ENCODE measurements around the gene AHNAK2.

AHNAK2 gene

DNA sequence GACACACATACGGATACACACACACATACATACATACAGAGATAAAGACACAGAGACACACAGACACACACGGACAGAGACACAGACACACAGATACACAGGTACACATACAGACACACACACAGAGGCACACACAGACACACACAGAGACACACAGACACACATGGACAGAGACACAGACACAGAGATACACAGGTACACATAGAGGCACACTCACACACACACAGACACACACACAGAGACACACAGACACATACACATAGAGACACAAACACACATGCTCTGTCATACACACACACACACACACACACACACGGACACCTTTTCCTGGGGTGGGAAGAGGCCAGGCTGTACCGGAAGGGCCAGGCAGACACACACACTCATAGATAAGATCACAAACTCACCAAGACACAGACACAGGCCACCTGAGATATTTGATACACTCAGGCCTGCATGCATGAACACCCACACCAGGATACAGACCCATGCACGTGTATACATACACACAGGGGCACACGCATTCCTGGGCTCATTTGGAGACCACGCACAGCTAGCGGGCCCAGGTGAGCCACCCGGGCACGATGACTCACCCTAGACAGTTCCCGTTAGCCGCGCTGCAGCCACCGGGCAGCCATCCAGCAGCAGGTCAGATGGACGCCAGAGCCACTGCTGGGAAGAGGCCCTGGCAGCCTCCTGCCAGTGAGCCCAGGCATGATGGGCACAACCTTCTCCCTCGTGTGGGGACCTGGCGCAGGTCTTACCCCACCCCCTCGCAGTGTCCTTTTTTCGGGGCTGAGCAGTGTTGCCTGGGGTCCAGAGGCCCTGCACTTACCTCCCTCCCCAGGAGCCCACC, 1.8 kb upstream of the AHNAK2 start (continued):
- TF ChIP-seq ZNF660 (tag by site-specific recombination; IDR thresholded peaks at IDR 0.05) = no peak

DNA sequence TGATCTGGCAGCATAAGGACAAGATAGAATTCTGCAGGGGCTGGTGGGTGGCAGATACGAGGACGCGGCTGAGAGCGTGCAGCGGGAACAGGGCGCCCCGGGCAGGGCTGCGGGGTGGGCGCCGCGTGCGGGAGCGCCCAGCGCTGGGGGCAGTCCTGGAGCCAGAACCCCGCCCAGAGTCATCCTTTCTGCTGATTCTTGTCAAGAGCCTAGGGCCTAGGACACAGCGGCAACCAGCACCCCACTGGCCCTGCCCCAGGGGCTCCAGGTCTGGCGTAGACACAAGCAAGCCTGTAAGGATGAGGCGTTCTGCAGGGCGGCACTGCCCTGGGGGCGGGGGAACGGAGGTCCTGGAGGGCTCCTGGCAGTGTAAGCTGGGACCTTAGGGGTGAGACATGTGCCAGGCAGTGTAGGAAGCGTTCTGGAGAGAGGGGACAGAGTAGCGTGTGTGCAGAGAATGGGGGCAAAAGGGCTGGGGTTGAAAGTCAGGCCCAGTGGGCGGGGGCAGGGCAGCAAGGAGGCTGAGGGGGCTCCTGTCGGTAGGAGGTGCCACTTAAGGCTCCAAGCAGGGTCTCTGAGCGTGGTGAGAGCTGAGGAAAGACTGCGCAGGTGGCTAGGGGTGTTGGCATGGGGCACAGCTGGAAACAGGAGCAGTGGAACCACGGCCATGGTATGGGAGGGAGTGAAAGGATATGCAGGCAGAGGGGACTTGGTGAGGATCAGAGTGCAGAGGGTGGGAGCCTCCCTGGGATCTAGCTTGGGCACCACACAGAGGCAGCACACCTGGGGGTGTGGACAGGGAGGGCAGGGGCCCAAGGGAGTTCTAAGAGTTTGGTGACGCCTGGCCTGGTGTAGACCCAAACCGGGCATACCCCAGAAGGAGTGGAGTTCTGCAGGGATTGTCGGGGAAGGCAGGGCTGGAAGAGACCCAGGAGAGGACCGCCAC, 845 bp upstream of the AHNAK2 start:
- Histone ChIP-seq H3K36me3 (ENCODE audit: control insufficient read depth in 2 of 2, insufficient read depth in 1 of 2, low read length in 2 of 2) (no peaks in the 10 kb centered on the region), H3K27ac (ENCODE audit: extremely low read depth, low read depth, low read length) (no peak overlapping the region), H3K4me3 (ENCODE audit: low read depth, low read length) (no peak overlapping the region), H3K4me1 (ENCODE audit: control insufficient read depth, insufficient read depth, low read length) (peaks cover 5% of the 10 kb centered on the region; the same call in 1 of the 2 replicates), H3K9me3 (ENCODE audit: control insufficient read depth, insufficient read depth, low read depth, low read length) (no peaks in the 10 kb centered on the region)
- CTCF ChIA-PET = interaction anchor here (1.0 kb wide), 1 partner anchor 67 kb away, joined by 3 read pairs; no protein-coding TSS in a partner anchor
- POLR2A ChIA-PET = interaction anchor here (0.6 to 1.5 kb wide), 6 partner anchors 10 to 225 kb away, joined by 3 to 7 read pairs (median 4); partner anchors contain the start of gene CDCA4
- TF ChIP-seq GFI1B (tag by site-specific recombination; IDR thresholded peaks at IDR 0.05) = no peak
- TF ChIP-seq ZNF610 (tag by site-specific recombination; IDR thresholded peaks at IDR 0.05; ENCODE audit: borderline replicate concordance) = no peak
- TF ChIP-seq, protein P1, sequence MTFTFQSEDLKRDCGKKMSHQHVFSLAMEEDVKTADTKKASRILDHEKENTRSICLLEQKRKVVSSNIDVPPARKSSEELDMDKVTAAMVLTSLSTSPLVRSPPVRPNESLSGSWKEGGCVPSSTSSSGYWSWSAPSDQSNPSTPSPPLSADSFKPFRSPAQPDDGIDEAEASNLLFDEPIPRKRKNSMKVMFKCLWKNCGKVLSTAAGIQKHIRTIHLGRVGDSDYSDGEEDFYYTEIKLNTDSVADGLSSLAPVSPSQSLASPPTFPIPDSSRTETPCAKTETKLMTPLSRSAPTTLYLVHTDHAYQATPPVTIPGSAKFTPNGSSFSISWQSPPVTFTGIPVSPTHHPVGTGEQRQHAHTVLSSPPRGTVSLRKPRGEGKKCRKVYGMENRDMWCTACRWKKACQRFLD (tag by site-specific recombination; IDR thresholded peaks at IDR 0.05) = no peak
- TF ChIP-seq, protein P2, sequence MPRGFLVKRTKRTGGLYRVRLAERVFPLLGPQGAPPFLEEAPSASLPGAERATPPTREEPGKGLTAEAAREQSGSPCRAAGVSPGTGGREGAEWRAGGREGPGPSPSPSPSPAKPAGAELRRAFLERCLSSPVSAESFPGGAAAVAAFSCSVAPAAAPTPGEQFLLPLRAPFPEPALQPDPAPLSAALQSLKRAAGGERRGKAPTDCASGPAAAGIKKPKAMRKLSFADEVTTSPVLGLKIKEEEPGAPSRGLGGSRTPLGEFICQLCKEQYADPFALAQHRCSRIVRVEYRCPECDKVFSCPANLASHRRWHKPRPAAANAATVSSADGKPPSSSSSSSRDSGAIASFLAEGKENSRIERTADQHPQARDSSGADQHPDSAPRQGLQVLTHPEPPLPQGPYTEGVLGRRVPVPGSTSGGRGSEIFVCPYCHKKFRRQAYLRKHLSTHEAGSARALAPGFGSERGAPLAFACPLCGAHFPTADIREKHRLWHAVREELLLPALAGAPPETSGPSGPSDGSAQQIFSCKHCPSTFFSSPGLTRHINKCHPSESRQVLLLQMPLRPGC (tag by site-specific recombination; IDR thresholded peaks at IDR 0.05) = no peak
- no peak for TF ChIP-seq ZNF292 (tag by site-specific recombination; IDR thresholded peaks at IDR 0.05; ENCODE audit: borderline replicate concordance, low read depth)
- TF ChIP-seq ZNF174 (tag by site-specific recombination; IDR thresholded peaks at IDR 0.05) = no peak
- TF ChIP-seq ZNF391 (tag by site-specific recombination; IDR thresholded peaks at IDR 0.05; ENCODE audit: borderline replicate concordance, low read depth) = no peak
- no peak for TF ChIP-seq ZNF664 (tag by site-specific recombination; IDR thresholded peaks at IDR 0.05)
- no peak for TF ChIP-seq ZNF146 (tag by site-specific recombination; IDR thresholded peaks at IDR 0.05)
- TF ChIP-seq, protein P3, sequence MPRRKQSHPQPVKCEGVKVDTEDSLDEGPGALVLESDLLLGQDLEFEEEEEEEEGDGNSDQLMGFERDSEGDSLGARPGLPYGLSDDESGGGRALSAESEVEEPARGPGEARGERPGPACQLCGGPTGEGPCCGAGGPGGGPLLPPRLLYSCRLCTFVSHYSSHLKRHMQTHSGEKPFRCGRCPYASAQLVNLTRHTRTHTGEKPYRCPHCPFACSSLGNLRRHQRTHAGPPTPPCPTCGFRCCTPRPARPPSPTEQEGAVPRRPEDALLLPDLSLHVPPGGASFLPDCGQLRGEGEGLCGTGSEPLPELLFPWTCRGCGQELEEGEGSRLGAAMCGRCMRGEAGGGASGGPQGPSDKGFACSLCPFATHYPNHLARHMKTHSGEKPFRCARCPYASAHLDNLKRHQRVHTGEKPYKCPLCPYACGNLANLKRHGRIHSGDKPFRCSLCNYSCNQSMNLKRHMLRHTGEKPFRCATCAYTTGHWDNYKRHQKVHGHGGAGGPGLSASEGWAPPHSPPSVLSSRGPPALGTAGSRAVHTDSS (tag by site-specific recombination; IDR thresholded peaks at IDR 0.05) = no peak
- no peak for TF ChIP-seq ZNF837 (tag by site-specific recombination; IDR thresholded peaks at IDR 0.05)
- no peak for TF ChIP-seq ZNF785 (tag by site-specific recombination; IDR thresholded peaks at IDR 0.05)
- no peak for TF ChIP-seq ZNF138 (tag by site-specific recombination; IDR thresholded peaks at IDR 0.05; ENCODE audit: borderline replicate concordance)
- no peak for TF ChIP-seq ZNF202 (tag by site-specific recombination; IDR thresholded peaks at IDR 0.05; ENCODE audit: borderline replicate concordance)
- TF ChIP-seq, protein P4, sequence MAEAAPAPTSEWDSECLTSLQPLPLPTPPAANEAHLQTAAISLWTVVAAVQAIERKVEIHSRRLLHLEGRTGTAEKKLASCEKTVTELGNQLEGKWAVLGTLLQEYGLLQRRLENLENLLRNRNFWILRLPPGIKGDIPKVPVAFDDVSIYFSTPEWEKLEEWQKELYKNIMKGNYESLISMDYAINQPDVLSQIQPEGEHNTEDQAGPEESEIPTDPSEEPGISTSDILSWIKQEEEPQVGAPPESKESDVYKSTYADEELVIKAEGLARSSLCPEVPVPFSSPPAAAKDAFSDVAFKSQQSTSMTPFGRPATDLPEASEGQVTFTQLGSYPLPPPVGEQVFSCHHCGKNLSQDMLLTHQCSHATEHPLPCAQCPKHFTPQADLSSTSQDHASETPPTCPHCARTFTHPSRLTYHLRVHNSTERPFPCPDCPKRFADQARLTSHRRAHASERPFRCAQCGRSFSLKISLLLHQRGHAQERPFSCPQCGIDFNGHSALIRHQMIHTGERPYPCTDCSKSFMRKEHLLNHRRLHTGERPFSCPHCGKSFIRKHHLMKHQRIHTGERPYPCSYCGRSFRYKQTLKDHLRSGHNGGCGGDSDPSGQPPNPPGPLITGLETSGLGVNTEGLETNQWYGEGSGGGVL (tag by site-specific recombination; IDR thresholded peaks at IDR 0.05) = no peak
- TF ChIP-seq ZNF341 (tag by site-specific recombination; IDR thresholded peaks at IDR 0.05; ENCODE audit: low read depth) = no peak
- no peak for TF ChIP-seq SCRT1 (tag by site-specific recombination; IDR thresholded peaks at IDR 0.05; ENCODE audit: borderline replicate concordance)
- no peak for TF ChIP-seq GLI4 (tag by site-specific recombination; IDR thresholded peaks at IDR 0.05)
- TF ChIP-seq, protein P5, sequence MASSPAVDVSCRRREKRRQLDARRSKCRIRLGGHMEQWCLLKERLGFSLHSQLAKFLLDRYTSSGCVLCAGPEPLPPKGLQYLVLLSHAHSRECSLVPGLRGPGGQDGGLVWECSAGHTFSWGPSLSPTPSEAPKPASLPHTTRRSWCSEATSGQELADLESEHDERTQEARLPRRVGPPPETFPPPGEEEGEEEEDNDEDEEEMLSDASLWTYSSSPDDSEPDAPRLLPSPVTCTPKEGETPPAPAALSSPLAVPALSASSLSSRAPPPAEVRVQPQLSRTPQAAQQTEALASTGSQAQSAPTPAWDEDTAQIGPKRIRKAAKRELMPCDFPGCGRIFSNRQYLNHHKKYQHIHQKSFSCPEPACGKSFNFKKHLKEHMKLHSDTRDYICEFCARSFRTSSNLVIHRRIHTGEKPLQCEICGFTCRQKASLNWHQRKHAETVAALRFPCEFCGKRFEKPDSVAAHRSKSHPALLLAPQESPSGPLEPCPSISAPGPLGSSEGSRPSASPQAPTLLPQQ (tag by site-specific recombination; IDR thresholded peaks at IDR 0.05) = no peak
- no peak for TF ChIP-seq ZNF510 (tag by site-specific recombination; IDR thresholded peaks at IDR 0.05; ENCODE audit: insufficient replicate concordance)
- TF ChIP-seq, protein P6, sequence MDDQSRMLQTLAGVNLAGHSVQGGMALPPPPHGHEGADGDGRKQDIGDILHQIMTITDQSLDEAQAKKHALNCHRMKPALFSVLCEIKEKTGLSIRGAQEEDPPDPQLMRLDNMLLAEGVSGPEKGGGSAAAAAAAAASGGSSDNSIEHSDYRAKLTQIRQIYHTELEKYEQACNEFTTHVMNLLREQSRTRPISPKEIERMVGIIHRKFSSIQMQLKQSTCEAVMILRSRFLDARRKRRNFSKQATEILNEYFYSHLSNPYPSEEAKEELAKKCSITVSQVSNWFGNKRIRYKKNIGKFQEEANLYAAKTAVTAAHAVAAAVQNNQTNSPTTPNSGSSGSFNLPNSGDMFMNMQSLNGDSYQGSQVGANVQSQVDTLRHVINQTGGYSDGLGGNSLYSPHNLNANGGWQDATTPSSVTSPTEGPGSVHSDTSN (CRISPR knock-in tag; IDR thresholded peaks at IDR 0.05) = no peak
- 0 out of 2 replicates have a peak, but pooled peaks have one; percentile 5 for TF ChIP-seq SP3 (tag by site-specific recombination; IDR thresholded peaks at IDR 0.05)

Data from HEK293 (cell line).